ENCODE measurements around the gene ESYT1. TPM values are rescaled to one million over a fixed set of nuclear protein-coding genes. Genes with fewer than 3 reads are reported as not detected.

Gene ESYT1
- total RNA-seq, 1 donor: 207 TPM

DNA sequence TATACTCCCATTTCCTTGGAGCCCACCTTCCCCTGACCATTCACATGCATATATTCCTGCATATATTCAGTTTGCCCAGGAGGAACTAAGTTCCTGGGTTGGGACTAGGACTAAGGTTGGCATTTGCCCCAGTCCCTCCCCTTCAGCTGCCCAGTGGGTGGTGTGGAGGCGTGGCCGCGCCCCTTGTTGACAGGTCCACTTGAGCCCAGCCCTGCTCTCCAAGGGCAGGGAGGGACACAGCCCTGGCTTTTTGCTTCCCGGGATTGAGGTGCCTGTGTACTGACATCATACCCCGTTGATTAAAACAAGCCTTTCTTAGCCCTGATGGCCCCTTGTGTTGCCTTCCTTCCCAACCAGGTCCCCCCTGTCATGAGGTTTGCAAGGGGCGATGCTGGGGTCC lies 40.8 kb upstream of the ESYT1 start:
- peak; percentile 11 for DNase-seq (ENCODE audit: low read depth)
- TF ChIP-seq, protein P1, sequence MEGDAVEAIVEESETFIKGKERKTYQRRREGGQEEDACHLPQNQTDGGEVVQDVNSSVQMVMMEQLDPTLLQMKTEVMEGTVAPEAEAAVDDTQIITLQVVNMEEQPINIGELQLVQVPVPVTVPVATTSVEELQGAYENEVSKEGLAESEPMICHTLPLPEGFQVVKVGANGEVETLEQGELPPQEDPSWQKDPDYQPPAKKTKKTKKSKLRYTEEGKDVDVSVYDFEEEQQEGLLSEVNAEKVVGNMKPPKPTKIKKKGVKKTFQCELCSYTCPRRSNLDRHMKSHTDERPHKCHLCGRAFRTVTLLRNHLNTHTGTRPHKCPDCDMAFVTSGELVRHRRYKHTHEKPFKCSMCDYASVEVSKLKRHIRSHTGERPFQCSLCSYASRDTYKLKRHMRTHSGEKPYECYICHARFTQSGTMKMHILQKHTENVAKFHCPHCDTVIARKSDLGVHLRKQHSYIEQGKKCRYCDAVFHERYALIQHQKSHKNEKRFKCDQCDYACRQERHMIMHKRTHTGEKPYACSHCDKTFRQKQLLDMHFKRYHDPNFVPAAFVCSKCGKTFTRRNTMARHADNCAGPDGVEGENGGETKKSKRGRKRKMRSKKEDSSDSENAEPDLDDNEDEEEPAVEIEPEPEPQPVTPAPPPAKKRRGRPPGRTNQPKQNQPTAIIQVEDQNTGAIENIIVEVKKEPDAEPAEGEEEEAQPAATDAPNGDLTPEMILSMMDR (IDR thresholded peaks at IDR 0.05; ENCODE audit: insufficient read depth, low read length): no peak
- H3K4me3 ChIP-seq (ENCODE audit: low read depth, low read length): no peak overlapping the region

DNA sequence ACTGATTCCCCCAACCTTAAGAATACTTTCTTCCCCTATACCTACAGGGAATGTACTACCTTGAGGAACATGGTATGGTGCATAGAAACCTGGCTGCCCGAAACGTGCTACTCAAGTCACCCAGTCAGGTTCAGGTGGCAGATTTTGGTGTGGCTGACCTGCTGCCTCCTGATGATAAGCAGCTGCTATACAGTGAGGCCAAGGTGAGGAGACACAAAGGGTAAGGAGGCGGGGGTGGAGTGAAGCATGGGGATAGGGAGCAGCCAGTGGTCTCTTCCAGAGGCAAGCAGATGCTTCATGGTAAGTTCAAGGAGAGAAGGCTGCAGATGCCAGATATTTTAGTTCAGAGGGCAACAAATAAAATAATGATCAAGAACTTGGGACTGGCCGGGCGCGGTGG lies 30.3 kb upstream of the ESYT1 start:
- H3K4me3 ChIP-seq (ENCODE audit: low read depth, low read length): no peak overlapping the region
- TF ChIP-seq, protein P1 (IDR thresholded peaks at IDR 0.05; ENCODE audit: insufficient read depth, low read length): no peak
- no peak for DNase-seq (ENCODE audit: low read depth)

DNA sequence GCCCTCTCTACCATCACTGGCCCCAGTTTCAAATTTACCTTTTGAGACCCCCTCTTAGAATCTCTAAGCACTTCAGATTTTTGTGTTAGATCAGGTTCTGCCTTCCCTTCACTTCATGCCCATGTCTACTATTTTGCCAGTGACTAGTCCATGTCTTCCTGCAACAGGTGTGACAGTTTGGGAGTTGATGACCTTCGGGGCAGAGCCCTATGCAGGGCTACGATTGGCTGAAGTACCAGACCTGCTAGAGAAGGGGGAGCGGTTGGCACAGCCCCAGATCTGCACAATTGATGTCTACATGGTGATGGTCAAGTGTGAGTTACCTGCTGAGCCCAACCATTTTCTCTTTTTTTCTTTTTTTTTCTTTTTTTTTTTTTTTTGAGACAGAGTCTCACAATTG lies 29.5 kb upstream of the ESYT1 start:
- no peak for DNase-seq (ENCODE audit: low read depth)
- TF ChIP-seq, protein P1 (IDR thresholded peaks at IDR 0.05; ENCODE audit: insufficient read depth, low read length): no peak
- H3K4me3 ChIP-seq (ENCODE audit: low read depth, low read length): no peak overlapping the region

DNA sequence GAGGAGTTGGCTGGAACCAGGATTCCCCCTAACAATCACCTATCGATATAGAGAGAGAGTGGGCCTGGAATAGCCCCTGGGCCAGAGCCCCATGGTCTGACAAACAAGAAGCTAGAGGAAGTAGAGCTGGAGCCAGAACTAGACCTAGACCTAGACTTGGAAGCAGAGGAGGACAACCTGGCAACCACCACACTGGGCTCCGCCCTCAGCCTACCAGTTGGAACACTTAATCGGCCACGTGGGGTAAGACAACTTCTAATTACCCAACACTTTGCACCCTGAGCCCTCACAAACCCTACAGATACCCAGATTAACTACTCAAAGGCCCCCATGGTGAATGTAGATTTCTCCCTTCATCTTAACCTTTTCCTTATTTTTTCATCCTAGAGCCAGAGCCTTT lies 28.3 kb upstream of the ESYT1 start:
- TF ChIP-seq, protein P1 (IDR thresholded peaks at IDR 0.05; ENCODE audit: insufficient read depth, low read length): no peak
- no peak for DNase-seq (ENCODE audit: low read depth)
- no peak overlapping the region for H3K4me3 ChIP-seq (ENCODE audit: low read depth, low read length)

DNA sequence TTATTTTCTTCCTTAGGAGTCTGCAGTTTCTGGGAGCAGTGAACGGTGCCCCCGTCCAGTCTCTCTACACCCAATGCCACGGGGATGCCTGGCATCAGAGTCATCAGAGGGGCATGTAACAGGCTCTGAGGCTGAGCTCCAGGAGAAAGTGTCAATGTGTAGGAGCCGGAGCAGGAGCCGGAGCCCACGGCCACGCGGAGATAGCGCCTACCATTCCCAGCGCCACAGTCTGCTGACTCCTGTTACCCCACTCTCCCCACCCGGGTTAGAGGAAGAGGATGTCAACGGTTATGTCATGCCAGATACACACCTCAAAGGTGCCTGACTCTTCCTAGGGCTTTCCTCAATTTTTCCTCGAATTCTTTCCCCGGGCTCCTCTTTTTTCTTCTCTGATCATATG lies 27.0 kb upstream of the ESYT1 start:
- TF ChIP-seq, protein P1 (IDR thresholded peaks at IDR 0.05; ENCODE audit: insufficient read depth, low read length): no peak
- H3K4me3 ChIP-seq (ENCODE audit: low read depth, low read length): no peak overlapping the region
- DNase-seq (ENCODE audit: low read depth): no peak

DNA sequence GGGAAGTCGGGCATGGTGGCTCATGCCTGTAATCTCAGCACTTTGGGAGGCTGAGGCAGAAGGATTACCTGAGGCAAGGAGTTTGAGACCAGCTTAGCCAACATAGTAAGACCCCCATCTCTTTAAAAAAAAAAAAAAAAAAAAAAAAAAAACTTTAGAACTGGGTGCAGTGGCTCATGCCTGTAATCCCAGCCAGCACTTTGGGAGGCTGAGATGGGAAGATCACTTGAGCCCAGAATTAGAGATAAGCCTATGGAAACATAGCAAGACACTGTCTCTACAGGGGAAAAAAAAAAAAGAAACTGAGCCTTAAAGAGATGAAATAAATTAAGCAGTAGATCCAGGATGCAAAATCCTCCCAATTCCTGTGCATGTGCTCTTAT lies 25.4 kb upstream of the ESYT1 start:
- TF ChIP-seq, protein P1 (IDR thresholded peaks at IDR 0.05; ENCODE audit: insufficient read depth, low read length): no peak
- DNase-seq (ENCODE audit: low read depth): no peak

DNA sequence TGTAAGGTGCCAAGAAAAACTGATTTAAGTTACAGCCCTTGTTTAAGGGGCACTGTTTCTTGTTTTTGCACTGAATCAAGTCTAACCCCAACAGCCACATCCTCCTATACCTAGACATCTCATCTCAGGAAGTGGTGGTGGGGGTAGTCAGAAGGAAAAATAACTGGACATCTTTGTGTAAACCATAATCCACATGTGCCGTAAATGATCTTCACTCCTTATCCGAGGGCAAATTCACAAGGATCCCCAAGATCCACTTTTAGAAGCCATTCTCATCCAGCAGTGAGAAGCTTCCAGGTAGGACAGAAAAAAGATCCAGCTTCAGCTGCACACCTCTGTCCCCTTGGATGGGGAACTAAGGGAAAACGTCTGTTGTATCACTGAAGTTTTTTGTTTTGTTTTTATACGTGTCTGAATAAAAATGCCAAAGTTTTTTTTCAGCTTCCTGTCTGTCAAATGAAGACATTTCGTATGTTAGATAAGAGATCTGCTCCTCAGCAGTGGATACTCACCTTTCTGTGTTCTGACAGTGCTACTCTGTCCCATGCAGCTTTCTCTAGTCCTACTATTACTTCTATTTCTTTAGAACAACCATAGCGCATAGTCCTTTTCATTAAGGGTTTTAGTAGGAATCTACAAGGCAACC lies 24.9 kb upstream of the ESYT1 start:
- TF ChIP-seq, protein P1 (IDR thresholded peaks at IDR 0.05; ENCODE audit: insufficient read depth, low read length): no peak
- no peak for DNase-seq (ENCODE audit: low read depth)
- peak overlapping the region; percentile 91 for H3K4me3 ChIP-seq (ENCODE audit: low read depth, low read length)

More for the DNA sequence above, 25.4 kb upstream of the ESYT1 start:
- H3K4me3 ChIP-seq (ENCODE audit: low read depth, low read length): no peak overlapping the region

All from fibroblast of the aortic adventitia (primary cell).